GM10248 (cell line): ENCODE data around the gene HDGFL2.

ENCODE experiments used
- CTCF ChIA-PET: fragments of 300-600 bp; sonication (Branson Sonifier 250); formaldehyde crosslinking; extraction: SDS; loops from one replicate; lab custom pipeline; 2021; ENCODE audit warnings: antibody characterized with exemption; lab: Yijun Ruan, JAX
- POLR2A ChIA-PET: fragments of 350-650 bp; sonication (Branson Sonifier 250); formaldehyde crosslinking; extraction: SDS; loops from one replicate; lab custom pipeline; 2020; ENCODE audit warnings: antibody characterized with exemption; lab: Yijun Ruan, JAX
- DNase-seq: peaks from one replicate; pipeline ENCODE4 v3.0.0; 2012; ENCODE audit errors: extremely low spot score
- TF ChIP-seq, protein P1 (sequence below): IDR thresholded peaks from 2 replicates; pipeline ENCODE4 v1.5.1; 2012; ENCODE audit warnings: mild to moderate bottlenecking, low read depth; ENCODE audit errors: extremely low read depth, missing control alignments, control extremely low read depth

HDGFL2 gene

DNA sequence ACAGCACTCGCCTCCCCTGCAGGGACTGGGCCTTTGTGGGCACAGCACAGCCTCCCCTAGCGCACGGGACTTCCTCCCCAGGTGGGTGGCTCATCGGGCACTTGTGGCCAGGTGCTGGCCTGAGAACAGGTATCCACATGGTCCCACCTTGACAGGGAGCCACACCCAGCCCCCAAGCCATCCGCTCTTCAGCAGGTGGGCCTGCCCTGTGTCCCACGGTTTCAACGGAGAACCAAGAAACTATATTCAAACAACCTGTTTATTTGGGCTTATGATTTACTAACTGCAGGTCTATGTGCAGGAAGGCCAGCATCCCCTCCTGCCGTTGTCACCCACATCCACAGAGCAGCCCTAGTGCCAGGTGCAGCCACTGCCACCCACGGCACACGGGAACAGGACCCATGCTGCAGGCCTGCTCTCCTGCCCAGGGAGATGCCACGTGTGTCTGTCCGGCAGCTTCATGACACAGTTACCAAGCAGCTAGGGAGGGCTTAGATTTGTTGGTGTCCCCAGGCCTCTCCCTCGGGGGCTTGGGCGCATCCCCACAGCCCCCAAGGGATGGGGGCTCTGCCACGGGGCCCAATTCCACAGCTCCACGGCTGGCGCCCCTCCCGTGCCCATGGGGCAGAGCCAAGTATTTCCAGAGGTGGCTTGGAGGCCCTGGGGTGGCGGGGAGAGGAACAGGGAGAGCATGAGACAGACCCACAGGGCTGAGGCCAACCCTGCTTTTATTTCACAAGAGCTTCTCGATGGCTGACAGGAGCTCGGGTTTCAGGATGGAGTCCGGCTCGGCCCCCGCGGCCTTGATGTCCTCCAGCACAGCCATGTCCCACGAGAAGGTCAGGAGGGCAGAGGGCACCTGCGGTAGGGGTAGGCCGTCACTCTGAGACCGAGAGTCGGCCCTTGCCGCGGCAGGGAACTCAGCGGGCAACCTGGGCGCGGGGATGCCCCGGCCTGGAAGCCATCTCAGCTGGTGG lies 27.0 kb upstream of the HDGFL2 start:
- DNase-seq = no peak
- TF ChIP-seq, protein P1, sequence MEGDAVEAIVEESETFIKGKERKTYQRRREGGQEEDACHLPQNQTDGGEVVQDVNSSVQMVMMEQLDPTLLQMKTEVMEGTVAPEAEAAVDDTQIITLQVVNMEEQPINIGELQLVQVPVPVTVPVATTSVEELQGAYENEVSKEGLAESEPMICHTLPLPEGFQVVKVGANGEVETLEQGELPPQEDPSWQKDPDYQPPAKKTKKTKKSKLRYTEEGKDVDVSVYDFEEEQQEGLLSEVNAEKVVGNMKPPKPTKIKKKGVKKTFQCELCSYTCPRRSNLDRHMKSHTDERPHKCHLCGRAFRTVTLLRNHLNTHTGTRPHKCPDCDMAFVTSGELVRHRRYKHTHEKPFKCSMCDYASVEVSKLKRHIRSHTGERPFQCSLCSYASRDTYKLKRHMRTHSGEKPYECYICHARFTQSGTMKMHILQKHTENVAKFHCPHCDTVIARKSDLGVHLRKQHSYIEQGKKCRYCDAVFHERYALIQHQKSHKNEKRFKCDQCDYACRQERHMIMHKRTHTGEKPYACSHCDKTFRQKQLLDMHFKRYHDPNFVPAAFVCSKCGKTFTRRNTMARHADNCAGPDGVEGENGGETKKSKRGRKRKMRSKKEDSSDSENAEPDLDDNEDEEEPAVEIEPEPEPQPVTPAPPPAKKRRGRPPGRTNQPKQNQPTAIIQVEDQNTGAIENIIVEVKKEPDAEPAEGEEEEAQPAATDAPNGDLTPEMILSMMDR = no peak
- POLR2A ChIA-PET = no interaction called here
- CTCF ChIA-PET = interaction anchor here (1.6 to 2.2 kb wide), 2 partner anchors 45 to 92 kb away, joined by 5 to 8 read pairs; partner anchors contain the start of gene SH3GL1

DNA sequence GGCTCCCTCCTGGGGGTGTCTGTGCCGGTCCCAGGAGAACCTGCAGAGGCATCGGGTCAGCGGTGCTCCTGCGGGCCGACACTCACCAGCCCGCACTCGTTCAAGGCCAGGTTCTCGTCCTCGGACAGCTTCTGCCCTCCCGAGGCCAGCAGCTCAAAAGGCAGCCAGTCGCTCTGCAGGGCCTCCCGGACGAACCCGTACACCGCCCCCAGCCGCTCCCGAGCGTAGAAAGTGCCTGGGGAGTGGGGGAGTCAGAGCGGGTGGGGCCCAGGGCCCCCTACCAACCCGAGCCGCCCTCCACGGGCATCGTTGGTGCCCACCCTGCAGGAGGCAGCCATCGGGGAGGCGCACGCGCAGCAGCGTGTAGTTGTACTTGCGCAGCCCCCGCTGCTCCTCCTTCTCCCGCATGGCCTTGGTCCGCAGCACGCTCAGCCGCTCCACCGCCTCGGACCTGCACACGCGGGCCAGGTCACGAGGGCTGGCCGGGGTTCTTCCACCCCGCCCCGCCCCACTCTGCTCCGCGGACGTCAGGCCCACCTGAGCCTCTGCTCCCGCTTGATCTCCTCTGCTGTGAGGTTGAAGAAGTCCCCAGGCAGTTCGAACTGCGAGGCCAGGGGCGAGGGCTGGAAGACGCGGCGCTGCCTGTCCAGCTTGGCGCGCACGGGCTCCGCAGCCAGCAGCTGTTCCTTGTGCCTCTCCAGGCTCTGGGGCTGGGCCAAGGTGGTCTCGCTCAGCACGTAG lies 26.0 kb upstream of the HDGFL2 start:
- TF ChIP-seq, protein P1 = no peak
- ChIA-PET POLR2A (no interaction called here), CTCF (no interaction called here)
- no peak for DNase-seq

DNA sequence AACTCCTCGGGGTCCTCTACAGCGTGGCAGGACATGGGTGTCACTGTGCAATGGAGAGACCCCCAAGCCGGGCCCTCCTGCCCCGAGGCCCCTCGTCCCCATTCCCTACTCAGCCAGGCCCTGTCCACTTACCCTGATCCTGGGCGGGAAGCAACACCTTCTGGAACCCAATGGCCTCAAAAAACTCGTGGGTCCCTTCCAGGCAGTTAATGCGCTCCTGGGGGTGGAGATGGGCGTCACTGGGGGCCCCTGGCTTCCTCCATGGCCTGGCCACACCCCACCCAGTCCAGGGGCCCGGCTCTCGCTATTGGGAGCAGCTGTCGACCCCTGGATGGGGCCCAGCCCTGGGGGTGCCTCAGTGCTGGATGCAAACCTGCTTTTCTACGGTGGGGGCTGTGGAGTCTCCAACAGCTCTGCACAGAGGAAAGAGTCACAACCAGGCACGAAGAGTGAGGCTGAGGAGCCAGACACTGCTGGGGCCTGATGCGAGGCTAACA lies 25.3 kb upstream of the HDGFL2 start:
- DNase-seq = no peak
- POLR2A ChIA-PET = no interaction called here
- TF ChIP-seq, protein P1 = no peak
- CTCF ChIA-PET = interaction anchor here (0.7 to 1.2 kb wide), 2 partner anchors 10 to 180 kb away, joined by 3 read pairs; no protein-coding TSS in a partner anchor

DNA sequence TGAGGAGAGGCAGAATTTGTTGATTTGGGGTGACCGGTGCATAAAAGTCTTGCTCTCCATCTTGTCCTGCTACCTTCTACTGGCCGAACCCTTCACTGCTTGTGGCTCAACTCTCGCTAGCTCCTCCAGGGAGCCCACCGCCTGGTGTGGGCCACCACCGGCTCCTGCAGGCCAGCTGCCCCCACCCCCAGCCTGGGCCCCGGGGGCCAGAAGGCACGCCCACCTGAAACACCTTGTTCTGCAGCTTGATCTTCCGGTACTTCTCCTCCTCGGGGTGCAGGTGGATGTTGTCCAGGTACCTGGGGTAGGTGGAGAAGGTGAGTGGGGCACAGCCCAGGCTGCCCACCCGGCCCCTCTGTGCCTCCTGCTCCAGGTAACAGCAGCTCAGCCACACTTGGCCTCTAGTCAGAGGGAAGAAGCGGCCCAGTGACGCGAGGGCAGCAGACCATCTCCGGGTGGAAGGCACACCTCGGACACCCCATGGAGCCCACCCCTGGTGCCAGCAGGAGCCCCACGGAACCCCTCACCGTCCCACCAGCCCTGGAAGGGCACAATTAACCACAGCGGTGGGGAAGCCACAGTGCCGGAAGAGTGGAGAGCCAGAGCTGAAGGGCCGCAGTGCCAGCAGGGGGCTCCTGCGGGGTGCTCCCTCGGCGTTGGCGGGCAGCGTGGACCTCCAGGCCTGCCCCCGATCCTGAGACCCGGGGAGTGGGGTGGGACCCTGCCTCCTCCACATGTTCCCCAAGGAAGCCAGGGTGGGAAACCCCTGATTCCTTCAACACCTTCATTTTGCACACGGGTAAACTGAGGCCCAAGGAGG lies 24.6 kb upstream of the HDGFL2 start:
- CTCF ChIA-PET = interaction anchor here (0.7 to 1.2 kb wide), 2 partner anchors 11 to 181 kb away, joined by 3 read pairs; no protein-coding TSS in a partner anchor
- POLR2A ChIA-PET = no interaction called here
- TF ChIP-seq, protein P1 = no peak
- DNase-seq = no peak

DNA sequence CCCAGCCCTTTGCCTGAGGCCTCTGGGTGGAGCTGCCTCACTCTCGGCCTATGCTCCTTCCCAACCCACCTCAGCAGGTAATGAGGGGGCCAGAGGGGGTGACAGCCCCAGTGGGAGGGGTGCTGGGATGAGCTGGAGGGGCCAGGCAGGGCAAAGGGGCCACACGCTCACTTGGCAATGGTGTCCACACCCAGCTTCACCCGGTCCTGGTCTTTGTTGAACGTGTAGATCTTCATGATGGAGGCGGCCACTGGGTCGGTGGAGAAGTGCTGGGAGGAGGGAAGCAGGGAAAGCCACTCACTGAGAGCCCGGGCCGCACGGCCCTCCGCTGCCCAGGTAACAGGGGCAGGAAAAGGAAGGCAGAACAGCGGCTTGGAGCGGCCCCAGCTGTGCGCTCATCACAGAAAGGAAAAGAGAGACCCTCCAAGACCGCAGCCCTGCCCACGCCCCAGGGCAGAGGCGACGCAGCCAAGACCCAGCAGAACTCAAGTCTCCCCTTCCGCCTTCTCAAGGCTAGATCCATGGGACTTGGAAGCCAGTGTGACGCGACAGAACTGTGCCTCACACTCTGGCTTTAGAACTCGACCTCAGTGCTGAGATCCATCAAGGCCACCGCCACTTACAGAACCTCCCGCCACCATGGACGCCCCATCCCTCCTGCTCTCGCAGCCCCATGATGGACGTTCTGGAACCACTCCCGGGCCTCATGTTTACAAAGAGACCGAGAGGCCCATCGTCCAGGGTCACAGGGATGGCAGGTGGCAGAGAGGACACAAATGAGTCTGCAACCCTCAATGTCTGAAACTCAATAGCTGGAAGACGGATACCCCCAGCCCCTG lies 23.7 kb upstream of the HDGFL2 start:
- no peak for DNase-seq
- CTCF ChIA-PET = interaction anchor here (1.2 to 1.6 kb wide), 2 partner anchors 12 kb away, joined by 3 read pairs; no protein-coding TSS in a partner anchor
- TF ChIP-seq, protein P1 = no peak
- POLR2A ChIA-PET = no interaction called here
